LHCN-M2 (cell line): Measurements from ENCODE around the gene ALX4. TPM values are rescaled to one million over a fixed set of nuclear protein-coding genes. Genes with fewer than 3 reads are reported as not detected.

Experiments
- DNase-seq: peaks from one replicate; pipeline ENCODE4 v3.0.0-alpha.2; 2012; ENCODE audit warnings: low read depth
- total RNA-seq: library from RNA; depleted of rRNA; stranded (reverse); fragments of >200 nt; gene quantifications from 2 replicates; pipeline ENCODE4 v1.2.3, GENCODE V29; 2014

ALX4 gene
- total RNA-seq, 1 experiment from 2014 or later: not detected

DNA sequence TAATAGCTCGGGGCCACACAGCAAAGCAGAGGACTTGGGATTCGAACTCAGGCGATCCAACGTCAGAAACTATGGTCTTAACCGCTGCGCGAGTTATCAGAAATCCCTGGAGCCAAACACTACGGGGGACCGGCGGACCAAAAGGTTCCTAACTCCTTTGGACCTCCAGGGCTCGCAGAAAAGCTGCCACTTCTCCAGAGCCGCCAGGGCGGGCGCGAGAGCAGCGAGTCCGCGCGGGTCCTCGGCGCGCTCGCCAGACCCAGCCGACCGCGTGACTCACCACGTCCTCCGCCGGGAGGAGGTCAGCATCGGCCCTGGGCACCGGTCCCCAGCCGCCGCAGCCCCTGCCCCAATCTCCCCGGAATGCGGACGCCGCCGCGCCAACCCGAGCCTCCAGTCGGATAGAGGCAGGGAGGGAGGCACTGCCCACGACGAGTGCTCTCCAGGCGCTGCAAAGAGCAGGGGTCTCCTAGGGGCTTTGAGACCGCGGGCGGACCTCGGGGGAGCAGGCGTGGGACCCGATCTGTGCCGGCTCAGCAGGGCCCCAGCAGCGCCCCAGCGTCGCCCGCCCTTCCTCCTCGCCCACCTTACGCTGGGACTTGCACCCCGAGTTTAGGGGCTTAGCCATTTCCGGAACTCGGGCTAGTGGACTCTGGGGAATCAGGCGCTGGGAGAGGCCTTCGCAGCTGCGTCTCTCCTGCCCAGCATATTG lies 6.2 kb upstream of the ALX4 start:
- DNase-seq: peak; percentile 27

DNA sequence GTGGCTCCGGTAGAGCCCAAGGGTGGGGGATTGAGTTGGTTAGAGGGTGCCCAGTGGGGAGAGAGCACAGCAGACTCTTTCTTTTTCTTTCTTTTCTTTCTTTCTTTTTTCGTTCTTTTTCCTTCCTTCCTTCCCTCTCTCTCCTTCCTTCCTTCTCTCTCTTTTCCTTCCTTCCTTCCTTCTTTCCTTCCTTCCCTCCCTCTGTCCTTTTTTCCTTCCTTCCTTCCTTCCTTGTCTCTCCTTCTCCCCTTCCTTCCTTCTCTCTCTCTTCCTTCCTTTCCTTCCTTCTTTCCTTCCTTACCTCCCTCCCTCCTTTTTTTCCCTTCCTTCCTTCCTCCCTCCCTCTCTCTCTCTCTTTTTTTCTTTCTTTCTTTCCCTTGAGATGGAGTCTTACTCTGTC lies 4.8 kb upstream of the ALX4 start:
- DNase-seq: no peak

DNA sequence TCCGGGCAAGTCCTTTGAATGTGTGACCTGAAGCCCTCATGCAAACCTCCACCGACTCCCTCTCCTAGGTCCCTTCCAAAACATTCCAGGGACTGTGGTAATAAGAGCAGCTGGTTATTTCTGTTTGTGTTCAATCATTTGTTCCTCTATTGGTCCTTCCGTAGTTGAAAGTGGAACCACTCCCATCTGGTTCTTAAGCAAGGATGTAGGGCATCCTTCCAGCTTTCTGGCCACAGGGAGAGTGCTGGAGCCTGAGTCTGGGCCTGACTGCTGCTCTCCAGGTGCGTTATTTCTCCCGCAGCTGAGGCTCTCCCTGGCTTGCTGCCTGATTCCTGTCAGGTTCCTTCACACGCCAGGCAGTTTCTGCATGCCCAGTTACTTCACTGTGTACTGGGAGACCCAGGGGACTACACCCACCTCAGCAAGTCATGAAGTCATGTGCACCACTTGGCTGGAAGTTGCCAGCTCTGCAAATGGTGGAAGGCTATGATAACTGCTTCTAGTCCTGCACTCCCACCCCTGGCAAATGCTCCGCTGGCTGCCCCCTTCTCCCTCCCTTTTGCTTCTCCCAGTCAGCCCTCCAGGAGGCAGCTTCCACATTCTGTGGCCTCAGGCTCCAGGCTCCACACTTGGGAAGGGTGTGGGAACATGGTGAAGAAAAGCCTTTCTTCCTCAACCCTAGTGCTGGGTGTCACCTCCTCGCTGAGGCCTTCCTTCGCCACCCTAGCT lies 4.0 kb upstream of the ALX4 start:
- no peak for DNase-seq

DNA sequence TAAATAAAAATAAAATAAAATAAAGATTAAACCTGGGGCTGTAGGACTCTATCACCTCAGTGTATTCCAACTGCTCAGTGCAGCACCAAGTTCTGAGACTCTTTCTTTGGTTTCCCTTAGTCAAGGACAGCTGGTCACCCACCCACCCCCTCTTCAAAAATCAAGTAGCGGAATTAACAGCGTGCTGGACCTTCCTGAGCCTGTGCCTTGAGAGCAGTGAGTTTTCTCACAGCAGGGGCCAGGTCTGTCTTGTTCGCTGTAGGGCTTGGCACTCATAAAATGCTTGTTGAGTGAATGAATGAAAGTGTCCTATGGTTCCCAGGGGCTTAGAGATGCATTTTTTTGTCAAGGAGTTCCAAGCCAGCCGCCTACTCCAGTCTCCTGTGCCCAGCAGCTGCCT lies 2.9 kb upstream of the ALX4 start:
- DNase-seq: no peak

GRCh38 chr11:44311339-44312261 lies 1.7 kb upstream of the ALX4 start:
- no peak for DNase-seq

- no peak for DNase-seq
Observed at GRCh38 chr11:44310463-44311272, 729 bp upstream of the ALX4 start.

DNA sequence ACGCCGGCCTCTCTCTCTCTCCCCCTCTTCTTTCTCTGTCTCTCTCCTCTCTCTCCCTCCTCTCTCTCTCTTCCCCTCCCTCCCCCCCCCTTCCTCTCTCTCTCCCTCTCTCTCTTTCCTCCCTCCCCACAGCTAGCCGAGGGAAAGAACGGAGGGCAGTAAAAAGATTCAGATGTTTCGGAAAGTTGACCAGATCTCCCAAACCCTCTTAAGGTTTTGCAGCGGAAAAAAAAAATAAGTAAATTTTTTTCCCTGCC lies 195 bp upstream of the ALX4 start:
- no peak for DNase-seq

- no peak for DNase-seq
Observed at GRCh38 chr11:44308923-44309477, 939 bp downstream of the ALX4 start.

DNA sequence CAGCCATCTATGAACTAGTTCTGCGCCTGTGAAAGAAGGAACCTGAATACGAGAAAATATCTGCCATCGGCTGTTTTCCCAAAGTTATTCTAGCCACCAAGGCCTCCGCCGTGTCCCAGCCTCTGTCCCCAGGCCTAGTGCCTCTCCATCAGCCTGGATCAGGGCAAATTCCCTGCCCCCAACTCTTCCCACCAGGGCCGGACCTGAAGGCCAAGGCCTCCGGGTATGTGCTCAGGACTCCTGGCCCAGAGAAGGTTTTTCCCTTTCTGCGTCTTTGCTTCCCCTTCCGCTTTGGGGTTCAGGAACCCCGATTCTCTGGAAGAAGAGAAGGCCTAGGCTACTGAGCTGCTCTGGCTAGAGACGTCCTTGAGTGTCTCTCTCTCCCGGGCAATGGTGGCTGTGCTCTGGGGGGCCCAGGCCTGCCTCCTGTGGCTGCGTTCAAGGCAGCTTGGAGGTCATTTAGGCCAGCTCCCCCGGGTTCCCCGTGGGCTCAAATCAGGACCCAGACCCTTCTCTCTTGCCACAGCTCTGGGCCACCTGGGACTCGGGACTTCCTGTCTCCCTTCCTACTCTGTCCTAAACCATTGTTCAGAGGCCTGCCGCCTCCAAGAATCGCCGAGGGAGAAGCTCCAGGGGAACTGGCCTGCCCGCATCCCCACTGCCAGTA lies 1.6 kb downstream of the ALX4 start:
- DNase-seq: no peak

DNA sequence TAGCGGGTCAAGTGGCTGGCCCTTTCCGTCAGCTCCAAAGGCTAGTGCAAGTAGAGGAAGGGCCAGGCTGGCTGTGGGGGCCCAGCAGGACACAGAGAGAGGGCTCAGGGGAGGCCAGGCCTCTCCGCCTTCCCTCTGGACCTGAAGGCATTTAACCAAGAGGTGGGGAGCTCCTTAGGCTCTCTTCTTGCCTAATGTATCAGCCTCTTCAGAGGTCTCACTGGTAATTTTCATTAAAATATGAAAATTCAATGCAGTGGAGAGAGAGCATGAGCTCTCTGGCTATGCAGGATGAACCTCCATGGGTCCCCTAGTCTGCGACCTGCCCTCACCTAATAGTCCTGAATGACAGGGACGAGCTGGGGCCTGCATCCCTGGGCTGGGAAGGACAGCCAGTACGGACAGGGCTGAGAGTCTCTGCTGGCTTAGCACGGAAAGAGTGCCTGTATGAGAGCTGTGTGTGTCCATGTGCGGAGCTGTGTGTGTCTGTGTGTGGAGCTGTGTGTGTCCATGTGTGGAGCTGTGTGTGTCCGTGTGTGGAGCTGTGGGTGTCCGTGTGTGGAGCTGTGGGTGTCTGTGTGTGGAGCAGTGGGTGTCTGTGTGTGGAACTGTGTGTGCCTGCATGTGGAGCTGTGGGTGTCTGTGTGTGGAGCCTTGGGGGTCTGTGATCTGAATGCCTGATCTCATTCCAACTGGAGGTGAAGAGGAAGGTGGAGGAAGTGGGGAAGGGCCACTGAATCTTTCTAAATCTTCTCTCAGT lies 2.4 kb downstream of the ALX4 start:
- DNase-seq: no peak

GRCh38 chr11:44306918-44307244 lies 3.1 kb downstream of the ALX4 start:
- DNase-seq: no peak

GRCh38 chr11:44306052-44306917 lies 3.7 kb downstream of the ALX4 start:
- no peak for DNase-seq

- no peak for DNase-seq
Observed at GRCh38 chr11:44305470-44306051, 4.4 kb downstream of the ALX4 start.

GRCh38 chr11:44305026-44305469 lies 4.9 kb downstream of the ALX4 start:
- no peak for DNase-seq

GRCh38 chr11:44304091-44305025 lies 5.6 kb downstream of the ALX4 start:
- DNase-seq: no peak

GRCh38 chr11:44303401-44303938 lies 6.5 kb downstream of the ALX4 start:
- DNase-seq: no peak

- DNase-seq: peak; percentile 64
Observed at GRCh38 chr11:44301564-44302271, 8.2 kb downstream of the ALX4 start.
